BLaER1 treated with 17β-estradiol and CSF1 and Interleukin-3, amounts not matched to agents 10 nM and 100 nM (cell line): Measurements from ENCODE around the gene PDZRN4.

Source experiments
- H3K27ac ChIP-seq, 11 experiments: shearing (Covaris generic); formaldehyde crosslinking; 2 replicates each; pipeline ENCODE4 v1.8.1; 2022
- H3K27me3 ChIP-seq, 11 experiments: shearing (Covaris generic); formaldehyde crosslinking; 2 replicates each; pipeline ENCODE4 v1.8.1; 2022
- H3K36me3 ChIP-seq, 11 experiments: shearing (Covaris generic); formaldehyde crosslinking; 2 replicates each; pipeline ENCODE4 v1.8.1; 2022
- H3K4me1 ChIP-seq, 10 experiments: shearing (Covaris generic); formaldehyde crosslinking; 2 replicates each; pipeline ENCODE4 v1.8.1; 2022
- H3K4me2 ChIP-seq, 11 experiments: shearing (Covaris generic); formaldehyde crosslinking; 2 replicates each; pipeline ENCODE4 v1.8.1; 2022
- H3K4me3 ChIP-seq, 10 experiments: shearing (Covaris generic); formaldehyde crosslinking; 2 replicates each; pipeline ENCODE4 v1.8.1; 2022
- H3K9ac ChIP-seq, 11 experiments: shearing (Covaris generic); formaldehyde crosslinking; 2 replicates each; pipeline ENCODE4 v1.8.1; 2022
- H3K9me3 ChIP-seq, 11 experiments: shearing (Covaris generic); formaldehyde crosslinking; replicated peaks in 1 of 11; 2 replicates each; pipeline ENCODE4 v1.8.1; 2022
- H4K20me1 ChIP-seq, 11 experiments: shearing (Covaris generic); formaldehyde crosslinking; 2 replicates each; pipeline ENCODE4 v1.8.1; 2022
- Cebpa-rat ChIP-seq, 11 experiments: shearing (Covaris generic); IDR thresholded peaks; 2 replicates each; pipeline ENCODE4 v1.8.1; 2022

Gene PDZRN4

DNA sequence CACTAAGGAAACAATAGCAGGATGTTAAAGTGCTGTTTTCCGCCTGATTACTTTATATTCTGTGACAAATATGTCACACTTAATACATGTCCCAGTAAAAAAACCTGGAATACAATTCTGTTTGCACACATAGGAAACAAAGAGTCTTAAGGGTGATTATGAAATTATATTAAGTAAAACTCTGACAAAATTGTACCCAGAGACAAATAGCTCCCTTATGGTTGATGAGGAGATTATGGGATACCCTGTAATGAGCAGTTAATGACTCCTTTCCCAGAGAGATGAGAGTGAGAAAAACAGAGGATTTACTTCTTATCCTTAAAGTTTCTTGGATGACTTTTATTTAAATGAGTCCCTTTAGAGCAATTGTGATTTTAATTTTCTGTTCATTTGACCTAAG is 370.6 kb downstream of the PDZRN4 start:
- H3K4me2 ChIP-seq, result no peak overlapping the region
- H3K4me1 ChIP-seq, result no peaks in the 10 kb centered on the region
- no peaks in the 10 kb centered on the region for H3K27me3 ChIP-seq
- H3K4me3 ChIP-seq, result no peak overlapping the region
- no peak overlapping the region for H3K9ac ChIP-seq
- no peak overlapping the region for H3K27ac ChIP-seq
- no peaks in the 10 kb centered on the region for H3K36me3 ChIP-seq
- TF ChIP-seq Cebpa-rat (IDR thresholded peaks at IDR 0.05), result no peak
- H4K20me1 ChIP-seq, result no peaks in the 10 kb centered on the region
- H3K9me3 ChIP-seq, result no peaks in the 10 kb centered on the region; a peak in 1 of 22 replicates

DNA sequence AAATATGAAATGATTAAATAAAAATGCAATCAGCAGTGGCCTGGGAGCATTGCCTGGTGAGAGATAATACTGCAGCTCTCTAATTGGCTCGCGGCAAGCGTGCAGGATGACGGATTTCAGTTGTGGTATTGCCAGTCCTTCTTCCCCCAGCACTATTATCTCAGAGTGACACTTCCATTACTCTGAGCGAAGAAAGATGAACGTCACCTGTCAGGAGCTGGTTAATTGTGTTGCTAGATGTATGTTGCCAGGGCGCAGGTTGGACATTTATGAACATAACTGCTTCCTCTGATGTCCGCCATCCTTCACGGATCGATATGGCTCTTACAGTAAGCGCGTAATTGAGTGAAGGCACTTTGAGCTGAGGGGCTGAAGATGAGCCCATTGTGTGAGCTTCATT is 374.9 kb downstream of the PDZRN4 start:
- Histone ChIP-seq H3K9me3 (no peaks in the 10 kb centered on the region; a peak in 1 of 22 replicates), H3K4me2 (no peak overlapping the region), H3K27me3 (no peaks in the 10 kb centered on the region), H3K36me3 (no peaks in the 10 kb centered on the region), H4K20me1 (no peaks in the 10 kb centered on the region), H3K4me1 (no peaks in the 10 kb centered on the region), H3K4me3 (no peak overlapping the region), H3K27ac (no peak overlapping the region), H3K9ac (no peak overlapping the region)
- TF ChIP-seq Cebpa-rat (IDR thresholded peaks at IDR 0.05), result no peak

DNA sequence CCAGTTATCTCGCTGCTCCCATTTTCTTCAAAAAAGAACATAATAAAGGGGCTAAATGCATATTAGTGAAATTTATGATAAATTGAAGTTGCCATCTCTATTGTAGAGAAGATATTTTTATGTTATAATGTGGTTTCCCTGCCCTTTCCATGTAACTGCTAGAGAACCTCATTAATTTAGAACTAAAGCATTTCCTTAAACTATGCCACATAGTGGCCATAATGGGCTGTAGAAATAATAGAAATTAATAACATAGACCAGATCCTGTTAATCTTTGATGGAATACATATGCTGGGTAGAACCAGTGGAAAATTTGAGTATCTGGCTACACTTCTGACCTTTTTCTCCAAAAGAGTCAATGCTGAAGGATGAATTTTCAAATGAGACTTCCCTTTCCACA is 376.7 kb downstream of the PDZRN4 start:
- H3K4me3 ChIP-seq, result no peak overlapping the region
- no peaks in the 10 kb centered on the region for H3K36me3 ChIP-seq
- H3K4me1 ChIP-seq, result no peaks in the 10 kb centered on the region
- H3K9ac ChIP-seq, result no peak overlapping the region
- TF ChIP-seq Cebpa-rat (IDR thresholded peaks at IDR 0.05), result no peak
- H4K20me1 ChIP-seq, result no peaks in the 10 kb centered on the region
- H3K27me3 ChIP-seq, result no peaks in the 10 kb centered on the region
- no peaks in the 10 kb centered on the region; a peak in 1 of 22 replicates for H3K9me3 ChIP-seq
- no peak overlapping the region for H3K4me2 ChIP-seq
- H3K27ac ChIP-seq, result no peak overlapping the region

DNA sequence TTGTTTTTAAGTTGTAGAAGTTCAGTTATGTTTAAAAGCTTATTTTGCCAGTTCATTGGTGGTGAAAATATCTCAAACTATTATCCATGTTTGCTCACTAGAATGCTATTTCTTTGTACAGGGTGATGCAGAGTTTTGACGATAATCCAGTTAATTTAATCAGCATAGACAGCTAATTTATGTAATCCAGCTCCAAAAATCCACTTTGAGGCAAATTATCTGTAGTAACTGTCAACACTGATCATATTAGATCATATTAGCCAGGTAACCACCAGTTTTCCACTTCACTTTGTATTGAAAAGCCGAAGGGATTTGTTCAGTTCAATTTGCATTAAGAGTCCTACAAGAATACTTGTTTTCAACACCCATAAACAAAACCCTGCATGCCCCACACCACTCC is 378.6 kb downstream of the PDZRN4 start:
- H3K9ac ChIP-seq, result no peak overlapping the region
- no peaks in the 10 kb centered on the region for H3K4me1 ChIP-seq
- no peak overlapping the region for H3K27ac ChIP-seq
- no peak for TF ChIP-seq Cebpa-rat (IDR thresholded peaks at IDR 0.05)
- H3K9me3 ChIP-seq, result no peaks in the 10 kb centered on the region
- H3K4me3 ChIP-seq, result no peak overlapping the region
- no peak overlapping the region for H3K4me2 ChIP-seq
- no peaks in the 10 kb centered on the region for H4K20me1 ChIP-seq
- H3K36me3 ChIP-seq, result no peaks in the 10 kb centered on the region
- no peaks in the 10 kb centered on the region for H3K27me3 ChIP-seq

DNA sequence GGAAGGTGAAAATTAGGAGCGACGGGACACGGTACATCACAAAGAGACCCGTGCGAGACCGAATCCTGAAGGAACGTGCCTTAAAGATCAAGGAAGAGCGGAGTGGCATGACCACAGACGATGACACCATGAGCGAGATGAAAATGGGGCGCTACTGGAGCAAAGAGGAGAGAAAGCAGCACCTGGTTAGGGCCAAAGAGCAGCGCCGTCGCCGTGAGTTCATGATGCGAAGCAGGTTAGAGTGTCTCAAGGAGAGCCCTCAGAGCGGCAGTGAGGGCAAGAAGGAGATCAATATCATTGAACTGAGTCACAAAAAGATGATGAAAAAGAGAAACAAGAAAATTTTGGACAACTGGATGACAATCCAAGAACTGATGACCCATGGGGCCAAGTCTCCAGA is 385.3 kb downstream of the PDZRN4 start:
- Histone ChIP-seq H3K9me3 (no peaks in the 10 kb centered on the region), H3K4me3 (no peak overlapping the region), H3K36me3 (no peaks in the 10 kb centered on the region), H3K27ac (no peak overlapping the region), H3K27me3 (no peaks in the 10 kb centered on the region), H4K20me1 (no peaks in the 10 kb centered on the region), H3K4me1 (no peaks in the 10 kb centered on the region), H3K4me2 (no peak overlapping the region), H3K9ac (no peak overlapping the region)
- no peak for TF ChIP-seq Cebpa-rat (IDR thresholded peaks at IDR 0.05)

DNA sequence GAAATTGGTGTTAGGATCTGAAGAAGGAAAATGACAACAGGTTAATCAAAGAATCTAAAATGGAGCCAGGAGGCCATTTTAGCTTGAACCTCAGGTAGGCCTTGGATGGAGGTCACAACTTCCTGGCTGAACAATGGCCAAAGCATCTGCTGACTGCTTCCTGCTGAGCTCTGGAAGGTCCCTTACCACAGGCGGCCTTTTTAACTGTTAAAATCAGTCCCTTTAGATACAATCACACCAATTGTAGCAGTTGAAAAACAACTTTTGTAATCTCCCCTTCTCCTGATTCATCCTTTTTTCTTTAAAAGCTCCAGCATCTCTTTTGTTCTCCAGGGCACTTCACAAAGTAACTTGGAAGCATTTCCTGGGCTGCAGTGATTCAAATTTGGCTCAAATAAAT is 388.8 kb downstream of the PDZRN4 start:
- Histone ChIP-seq H3K27me3 (no peaks in the 10 kb centered on the region), H3K36me3 (no peaks in the 10 kb centered on the region), H4K20me1 (no peaks in the 10 kb centered on the region), H3K9me3 (no peaks in the 10 kb centered on the region), H3K27ac (no peak overlapping the region), H3K9ac (no peak overlapping the region), H3K4me3 (no peak overlapping the region), H3K4me1 (no peaks in the 10 kb centered on the region), H3K4me2 (no peak overlapping the region)
- TF ChIP-seq Cebpa-rat (IDR thresholded peaks at IDR 0.05), result no peak

DNA sequence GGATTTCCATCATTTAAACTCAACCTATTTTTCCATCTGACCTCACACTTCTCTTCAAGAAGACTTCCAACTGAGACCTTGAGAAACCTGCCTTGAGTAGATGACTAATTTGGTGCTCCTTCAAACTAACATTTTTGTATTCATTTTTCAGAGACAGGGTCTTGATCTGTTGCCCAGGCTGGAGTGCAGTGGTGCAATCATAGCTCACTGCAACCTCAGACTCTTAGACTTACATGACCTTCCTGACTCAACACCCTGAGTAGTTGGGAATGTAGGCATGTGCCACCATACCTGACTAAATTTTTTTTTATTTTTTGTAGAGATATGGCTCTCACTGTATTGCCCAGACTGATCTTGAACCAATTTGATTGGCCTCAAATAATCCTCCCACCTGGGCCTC is 389.9 kb downstream of the PDZRN4 start:
- Histone ChIP-seq H3K9ac (no peak overlapping the region), H3K4me2 (no peak overlapping the region), H4K20me1 (no peaks in the 10 kb centered on the region), H3K36me3 (no peaks in the 10 kb centered on the region), H3K4me1 (peaks cover 0 to 6% (median 4%) of the 10 kb centered on the region in 10 experiments; a peak in 12 of 20 replicates), H3K4me3 (no peak overlapping the region), H3K27ac (no peak overlapping the region), H3K27me3 (no peaks in the 10 kb centered on the region), H3K9me3 (no peaks in the 10 kb centered on the region)
- TF ChIP-seq Cebpa-rat (IDR thresholded peaks at IDR 0.05), result no peak

DNA sequence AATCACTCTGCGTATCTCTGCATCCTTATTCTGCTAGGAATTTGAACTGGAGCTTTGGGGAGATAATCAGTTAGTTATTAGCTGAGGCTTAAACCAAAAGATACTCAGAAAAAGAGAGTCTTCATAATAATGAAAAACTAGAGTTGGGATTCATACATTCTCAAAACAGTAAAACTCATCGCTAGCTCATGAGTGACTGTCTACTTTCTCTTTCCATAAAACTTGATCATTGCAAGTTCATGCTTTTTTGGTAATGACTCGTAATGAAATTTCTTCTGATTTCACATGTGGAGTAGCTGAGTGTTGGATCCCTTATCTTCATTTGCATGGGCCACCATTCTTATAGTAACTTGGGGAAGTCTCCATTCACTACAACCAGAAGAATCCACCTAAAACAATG is 397.7 kb downstream of the PDZRN4 start:
- Histone ChIP-seq H3K9ac (no peak overlapping the region), H3K27me3 (no peaks in the 10 kb centered on the region), H3K4me3 (no peak overlapping the region), H3K36me3 (no peaks in the 10 kb centered on the region), H3K27ac (no peak overlapping the region), H3K9me3 (no peaks in the 10 kb centered on the region), H4K20me1 (no peaks in the 10 kb centered on the region), H3K4me1 (peaks cover 4 to 16% (median 6%) of the 10 kb centered on the region in 10 experiments; a peak in 16 of 20 replicates), H3K4me2 (no peak overlapping the region)
- TF ChIP-seq Cebpa-rat (IDR thresholded peaks at IDR 0.05), result no peak

DNA sequence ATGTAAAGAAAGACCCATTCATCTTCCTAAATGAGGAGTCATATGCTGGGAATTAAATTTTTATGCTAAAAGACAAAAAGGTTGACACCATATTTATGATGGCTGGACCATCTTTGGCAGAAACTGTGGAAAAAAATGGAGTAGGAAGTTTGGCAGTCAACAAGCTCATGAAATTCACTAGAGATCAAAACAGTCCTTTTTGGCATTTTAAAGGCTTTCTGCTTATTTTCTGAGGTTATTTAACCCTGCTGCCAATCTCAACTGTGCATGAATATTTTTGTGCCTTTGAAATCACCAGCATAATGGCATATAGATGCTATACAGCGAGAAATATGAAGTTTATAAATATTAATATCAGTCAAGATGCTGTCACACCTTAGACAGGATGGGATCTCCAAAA is 399.5 kb downstream of the PDZRN4 start:
- Histone ChIP-seq H3K27me3 (no peaks in the 10 kb centered on the region), H3K9ac (no peak overlapping the region), H3K4me2 (no peak overlapping the region), H3K36me3 (no peaks in the 10 kb centered on the region), H3K27ac (no peak overlapping the region), H3K4me1 (peaks cover 4 to 16% (median 5%) of the 10 kb centered on the region in 10 experiments; a peak in 16 of 20 replicates), H3K9me3 (no peaks in the 10 kb centered on the region), H3K4me3 (no peak overlapping the region), H4K20me1 (no peaks in the 10 kb centered on the region)
- TF ChIP-seq Cebpa-rat (IDR thresholded peaks at IDR 0.05), result no peak

DNA sequence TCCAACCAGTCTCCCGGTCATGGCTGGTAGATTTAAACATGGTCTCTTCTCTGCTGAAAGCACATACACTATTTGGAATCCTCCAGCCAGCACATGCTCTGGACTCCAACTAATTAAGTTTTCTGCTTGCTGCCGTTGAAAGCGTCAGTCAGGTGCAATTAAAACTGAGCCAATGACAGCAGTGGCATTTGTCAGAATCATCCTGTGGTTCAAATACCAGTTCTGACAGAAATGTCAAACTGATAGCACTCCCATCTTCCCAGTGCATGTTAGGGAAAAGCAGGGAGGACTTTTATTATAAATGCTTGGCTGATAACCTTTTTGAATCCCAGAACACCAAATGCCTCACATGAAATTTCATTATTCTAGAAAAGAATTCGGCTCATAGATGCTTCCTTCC is 401.8 kb downstream of the PDZRN4 start:
- H4K20me1 ChIP-seq, result no peaks in the 10 kb centered on the region
- no peaks in the 10 kb centered on the region for H3K9me3 ChIP-seq
- H3K4me1 ChIP-seq, result peaks cover 0 to 3% (median 0%) of the 10 kb centered on the region in 10 experiments; a peak in 2 of 20 replicates
- H3K9ac ChIP-seq, result no peak overlapping the region
- no peaks in the 10 kb centered on the region for H3K27me3 ChIP-seq
- no peak for TF ChIP-seq Cebpa-rat (IDR thresholded peaks at IDR 0.05)
- H3K27ac ChIP-seq, result no peak overlapping the region
- no peaks in the 10 kb centered on the region for H3K36me3 ChIP-seq
- H3K4me3 ChIP-seq, result no peak overlapping the region
- H3K4me2 ChIP-seq, result no peak overlapping the region

DNA sequence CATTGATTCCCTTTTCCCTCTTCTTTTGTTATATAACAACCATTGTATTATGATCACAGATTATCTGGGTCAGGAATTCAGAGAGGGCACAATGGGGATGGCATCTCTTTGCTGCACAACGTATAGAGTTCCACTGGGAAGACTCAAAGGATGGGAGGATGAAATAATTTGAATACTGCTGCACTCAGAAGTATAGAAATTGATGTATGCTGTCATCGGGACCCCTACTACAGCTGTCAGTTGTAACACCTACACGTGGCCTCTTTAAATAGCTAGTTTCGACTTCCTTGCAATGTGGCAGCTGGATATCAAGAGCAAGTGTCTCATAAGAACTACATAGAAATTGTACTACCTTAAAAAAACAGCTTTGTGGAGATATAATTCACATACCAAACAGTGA is 408.1 kb downstream of the PDZRN4 start:
- Histone ChIP-seq H3K9ac (no peak overlapping the region), H3K27me3 (no peaks in the 10 kb centered on the region), H3K9me3 (no peaks in the 10 kb centered on the region), H3K36me3 (no peaks in the 10 kb centered on the region), H3K4me2 (no peak overlapping the region), H3K4me1 (no peaks in the 10 kb centered on the region), H3K4me3 (no peak overlapping the region), H4K20me1 (no peaks in the 10 kb centered on the region), H3K27ac (no peak overlapping the region)
- TF ChIP-seq Cebpa-rat (IDR thresholded peaks at IDR 0.05), result no peak
